GM19372 (cell line): ENCODE data around the gene AHNAK.
A peak's percentile ranks its signal among the peaks of the same experiment; 100 is the strongest.
"Not testable (repeated sequence)": the region's sequence is repeated elsewhere in the genome, so short reads cannot be mapped to it uniquely, and the experiment has no call there.

ENCODE experiments used
- ATAC-seq: cut with Tn5 transposase; IDR thresholded peaks from one replicate; pipeline ENCODE4 v1.9.1; 2021; ENCODE audit warnings: mild to moderate bottlenecking, low read depth, moderate library complexity; ENCODE audit not compliant: unreplicated experiment

Gene AHNAK

GRCh38 chr11:62573592-62574362 is 27.2 kb upstream of the AHNAK start, which contains the start of gene EEF1G:
EEF1G (minus strand) TSS chr11:62573891; CDS start chr11:62573842, 49 bp downstream.
- peak; percentile 90 for ATAC-seq

- ATAC-seq = no peak
These were observed 26.5 kb upstream of the AHNAK start for GRCh38 chr11:62573006-62573591.

GRCh38 chr11:62572431-62572830 is 25.8 kb upstream of the AHNAK start:
- ATAC-seq = no peak

GRCh38 chr11:62571493-62571892 is 24.9 kb upstream of the AHNAK start:
- ATAC-seq = not testable (repeated sequence)

- not testable (repeated sequence) for ATAC-seq
These were observed 24.3 kb upstream of the AHNAK start for GRCh38 chr11:62570903-62571302.

- no peak for ATAC-seq
These were observed 23.0 kb upstream of the AHNAK start for GRCh38 chr11:62569611-62570010.

GRCh38 chr11:62567018-62567633 is 20.5 kb upstream of the AHNAK start:
- no peak for ATAC-seq

- no peak for ATAC-seq
These were observed 19.6 kb upstream of the AHNAK start for GRCh38 chr11:62566247-62566646.

- no peak for ATAC-seq
These were observed 18.6 kb upstream of the AHNAK start for GRCh38 chr11:62565100-62565802.

- not testable (repeated sequence) for ATAC-seq
These were observed 15.1 kb upstream of the AHNAK start for GRCh38 chr11:62561677-62562230.

GRCh38 chr11:62560566-62561103 is 14.0 kb upstream of the AHNAK start:
- ATAC-seq = no peak

- not testable (repeated sequence) for ATAC-seq
These were observed 13.0 kb upstream of the AHNAK start for GRCh38 chr11:62559626-62560025.

- no peak for ATAC-seq
These were observed 12.6 kb upstream of the AHNAK start for GRCh38 chr11:62559204-62559603.

- no peak for ATAC-seq
These were observed 12.1 kb upstream of the AHNAK start for GRCh38 chr11:62558669-62559068.

- ATAC-seq = peak; percentile 17
These were observed 10.4 kb upstream of the AHNAK start for GRCh38 chr11:62556875-62557631.

- peak; percentile 42 for ATAC-seq
These were observed 9.7 kb upstream of the AHNAK start for GRCh38 chr11:62556108-62556874.

GRCh38 chr11:62555464-62556107 is 9.0 kb upstream of the AHNAK start:
- no peak for ATAC-seq

- ATAC-seq = no peak
These were observed 8.0 kb upstream of the AHNAK start for GRCh38 chr11:62554387-62555167.
